ENCODE measurements around the gene PTCSC3. TPM values are rescaled to one million over a fixed set of nuclear protein-coding genes. Genes with fewer than 3 reads are reported as not detected.
"Not testable (repeated sequence)": the region's sequence is repeated elsewhere in the genome, so short reads cannot be mapped to it uniquely, and the experiment has no call there.

PTCSC3 gene
- total and polyA plus RNA-seq, 5 donors from 2014 or later: not detected

DNA sequence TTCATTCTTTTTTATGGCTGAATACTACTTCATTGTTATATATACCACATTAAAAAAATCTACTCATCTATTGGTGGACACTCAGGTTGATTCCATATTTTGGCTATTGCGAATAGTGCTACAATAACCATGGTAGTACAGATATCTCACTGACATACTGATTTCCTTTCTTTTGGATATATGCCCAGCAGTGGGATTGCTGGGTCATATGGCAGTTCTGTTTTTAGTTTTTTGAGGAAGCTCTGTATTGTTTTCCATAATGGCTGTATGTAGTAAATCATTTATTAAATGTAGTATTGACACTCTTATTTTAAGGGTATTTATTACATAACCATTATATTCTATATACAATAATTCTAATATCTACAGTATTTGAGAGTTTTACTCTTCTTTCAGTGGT, 43.7 kb downstream of the PTCSC3 start:
- Mint-ChIP-seq H3K36me3 (no peaks in the 10 kb centered on the region), H3K27ac (no peak overlapping the region), H3K9me3 (peaks cover 0 to 2% (median 0%) of the 10 kb centered on the region in 7 donors), H3K4me3 (no peak overlapping the region), H3K27me3 (no peaks in the 10 kb centered on the region), H3K4me1 (no peaks in the 10 kb centered on the region)
- Histone ChIP-seq H3K27ac (ENCODE audit: insufficient read depth, low read length, poor library complexity, severe bottlenecking) (no peak overlapping the region), H3K27me3 (ENCODE audit: control insufficient read depth, insufficient read depth, low read length) (no peaks in the 10 kb centered on the region), H3K36me3 (ENCODE audit: control insufficient read depth, insufficient read depth, low read length) (no peaks in the 10 kb centered on the region), H3K9me3 (ENCODE audit: control insufficient read depth in 2 of 2, low read length in 2 of 2) (no peaks in the 10 kb centered on the region), H3K4me1 (ENCODE audit: control insufficient read depth, insufficient read depth, low read length, poor library complexity, severe bottlenecking) (no peaks in the 10 kb centered on the region), H3K4me3 (ENCODE audit: low read depth, low read length) (no peak overlapping the region)
- ATAC-seq (ENCODE audit: low read depth in 2 of 2): no peak
- DNase-seq: no peak

DNA sequence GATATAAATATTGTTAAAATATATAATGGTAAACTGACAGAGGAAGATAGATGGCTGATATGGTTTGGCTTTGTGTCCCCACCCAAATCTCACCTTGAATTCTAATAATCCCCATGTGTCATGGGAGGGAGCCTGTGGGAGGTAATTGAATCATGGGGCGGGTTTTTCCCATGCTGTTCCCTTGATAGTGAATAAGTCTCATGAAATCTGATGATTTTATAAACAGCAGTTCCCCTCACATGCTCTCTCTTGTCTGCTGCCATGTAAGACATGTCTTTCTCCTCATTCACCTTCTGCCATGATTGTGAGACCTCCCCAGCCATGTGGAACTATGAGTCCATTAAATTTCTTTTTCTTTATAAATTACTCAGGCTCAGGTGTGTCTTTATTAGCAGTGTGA, 46.3 kb downstream of the PTCSC3 start:
- H3K4me3 ChIP-seq (ENCODE audit: low read depth, low read length): no peak overlapping the region
- ATAC-seq (ENCODE audit: low read depth in 2 of 2): no peak
- Mint-ChIP-seq H3K4me3 (no peak overlapping the region), H3K27ac (no peak overlapping the region), H3K4me1 (no peaks in the 10 kb centered on the region), H3K9me3 (peaks cover 0 to 2% (median 0%) of the 10 kb centered on the region in 7 donors), H3K36me3 (no peaks in the 10 kb centered on the region), H3K27me3 (peaks cover 6% of the 10 kb centered on the region)
- no peaks in the 10 kb centered on the region for H3K27me3 ChIP-seq (ENCODE audit: control insufficient read depth, insufficient read depth, low read length)
- H3K36me3 ChIP-seq (ENCODE audit: control insufficient read depth, insufficient read depth, low read length): no peaks in the 10 kb centered on the region
- H3K9me3 ChIP-seq (ENCODE audit: control insufficient read depth in 2 of 2, low read length in 2 of 2): no peaks in the 10 kb centered on the region
- H3K4me1 ChIP-seq (ENCODE audit: control insufficient read depth, insufficient read depth, low read length, poor library complexity, severe bottlenecking): no peaks in the 10 kb centered on the region
- no peak overlapping the region for H3K27ac ChIP-seq (ENCODE audit: insufficient read depth, low read length, poor library complexity, severe bottlenecking)
- no peak for DNase-seq

DNA sequence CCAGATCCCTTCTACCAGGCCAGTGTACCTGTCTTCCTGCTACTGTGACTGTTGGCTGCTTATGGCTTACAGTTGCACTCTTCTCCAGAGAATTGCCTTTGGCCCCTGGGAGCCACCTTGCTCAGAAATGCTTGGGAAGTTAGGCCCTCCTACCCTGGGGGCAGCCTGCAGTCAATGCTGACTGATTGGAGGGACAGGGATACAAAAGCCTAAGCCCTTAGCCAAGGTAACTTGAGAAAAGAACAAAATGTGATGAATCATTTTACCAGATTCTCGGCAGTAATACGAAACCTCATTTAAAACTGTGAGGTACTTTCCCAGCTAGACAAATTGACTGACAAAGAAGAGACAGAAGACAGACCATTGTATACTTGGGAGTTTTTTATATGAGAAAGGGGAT, 47.3 kb downstream of the PTCSC3 start:
- no peaks in the 10 kb centered on the region for H3K36me3 Mint-ChIP-seq
- Histone ChIP-seq H3K27me3 (ENCODE audit: control insufficient read depth, insufficient read depth, low read length) (no peaks in the 10 kb centered on the region), H3K36me3 (ENCODE audit: control insufficient read depth, insufficient read depth, low read length) (no peaks in the 10 kb centered on the region), H3K27ac (ENCODE audit: insufficient read depth, low read length, poor library complexity, severe bottlenecking) (no peak overlapping the region), H3K4me1 (ENCODE audit: control insufficient read depth, insufficient read depth, low read length, poor library complexity, severe bottlenecking) (no peaks in the 10 kb centered on the region), H3K4me3 (ENCODE audit: low read depth, low read length) (no peak overlapping the region), H3K9me3 (ENCODE audit: control insufficient read depth in 2 of 2, low read length in 2 of 2) (no peaks in the 10 kb centered on the region)
- peaks cover 6% of the 10 kb centered on the region for H3K27me3 Mint-ChIP-seq
- DNase-seq (no peak), ATAC-seq (ENCODE audit: low read depth in 2 of 2) (no peak)
- H3K4me1 Mint-ChIP-seq: no peaks in the 10 kb centered on the region
- no peak overlapping the region for H3K4me3 Mint-ChIP-seq
- H3K9me3 Mint-ChIP-seq: peaks cover 0 to 5% (median 0%) of the 10 kb centered on the region in 7 donors
- H3K27ac Mint-ChIP-seq: no peak overlapping the region

DNA sequence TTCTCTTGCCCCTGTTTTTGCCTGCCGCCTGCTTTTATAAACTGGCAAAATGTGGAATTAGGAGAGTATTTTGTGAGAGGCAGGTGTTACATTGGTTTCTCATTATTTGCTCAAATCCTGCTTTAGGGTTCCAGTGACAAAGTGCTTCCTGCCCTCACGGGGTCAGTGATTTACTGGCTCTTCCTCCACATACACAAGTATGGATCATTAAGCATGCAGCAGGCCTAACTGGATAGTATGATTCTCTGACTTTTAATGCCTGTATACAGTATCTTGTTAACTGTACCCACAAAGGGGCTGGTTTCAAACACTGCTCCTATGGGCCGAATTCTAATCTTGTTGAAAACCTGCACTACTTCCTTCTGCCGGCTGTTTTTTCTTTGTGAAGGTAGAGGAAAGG, 63.2 kb downstream of the PTCSC3 start:
- H3K9me3 Mint-ChIP-seq: peaks cover 0 to 4% (median 0%) of the 10 kb centered on the region in 7 donors
- H3K36me3 Mint-ChIP-seq: no peaks in the 10 kb centered on the region
- H3K27ac ChIP-seq (ENCODE audit: insufficient read depth, low read length, poor library complexity, severe bottlenecking): no peak overlapping the region
- ATAC-seq (ENCODE audit: low read depth in 2 of 2) (no peak), DNase-seq (no peak)
- H3K4me3 ChIP-seq (ENCODE audit: low read depth, low read length): no peak overlapping the region
- no peaks in the 10 kb centered on the region for H3K9me3 ChIP-seq (ENCODE audit: control insufficient read depth in 2 of 2, low read length in 2 of 2)
- H3K36me3 ChIP-seq (ENCODE audit: control insufficient read depth, insufficient read depth, low read length): no peaks in the 10 kb centered on the region
- H3K27me3 ChIP-seq (ENCODE audit: control insufficient read depth, insufficient read depth, low read length): no peaks in the 10 kb centered on the region
- H3K4me3 Mint-ChIP-seq: no peak overlapping the region
- no peaks in the 10 kb centered on the region for H3K4me1 Mint-ChIP-seq
- peaks cover 5% of the 10 kb centered on the region for H3K27me3 Mint-ChIP-seq
- no peaks in the 10 kb centered on the region for H3K4me1 ChIP-seq (ENCODE audit: control insufficient read depth, insufficient read depth, low read length, poor library complexity, severe bottlenecking)
- H3K27ac Mint-ChIP-seq: no peak overlapping the region

DNA sequence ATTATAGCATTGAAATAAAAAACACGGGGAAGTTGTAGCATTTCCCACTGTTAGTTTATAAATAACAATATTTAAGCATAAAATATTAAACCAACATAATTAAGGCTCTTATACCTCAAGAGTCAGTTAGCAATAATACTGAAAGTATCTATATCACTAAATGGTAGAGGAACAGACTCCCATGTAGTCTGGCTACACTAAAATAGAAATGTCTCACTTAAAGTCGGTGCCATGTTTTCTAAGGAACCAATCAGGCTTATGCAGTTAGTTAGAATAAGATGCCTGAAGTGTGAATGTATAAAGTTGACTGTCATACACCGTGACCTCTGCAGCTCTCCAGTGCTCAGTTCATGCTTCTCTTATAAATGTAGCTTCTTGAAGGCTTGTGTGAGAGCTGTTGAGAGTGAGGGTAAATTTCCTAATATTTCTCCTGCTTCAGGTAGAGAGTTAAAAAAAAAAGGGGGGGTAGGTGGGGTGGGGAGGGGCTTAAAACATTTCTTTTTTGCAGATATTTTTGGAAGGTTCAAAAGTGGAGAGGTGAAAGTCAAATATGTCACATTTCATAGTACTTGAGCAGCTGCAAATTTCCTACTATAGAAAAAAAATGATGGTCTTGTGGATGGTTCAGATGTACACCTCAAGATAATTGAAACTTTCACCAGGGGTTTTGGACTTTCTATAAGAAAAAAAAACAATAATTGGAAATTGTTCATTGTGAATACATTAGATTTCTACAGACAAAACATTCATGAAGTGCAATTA, 64.5 kb downstream of the PTCSC3 start:
- Mint-ChIP-seq H3K27me3 (peaks cover 5% of the 10 kb centered on the region), H3K4me3 (no peak overlapping the region), H3K4me1 (no peaks in the 10 kb centered on the region), H3K27ac (no peak overlapping the region), H3K36me3 (no peaks in the 10 kb centered on the region), H3K9me3 (peaks cover 0 to 5% (median 0%) of the 10 kb centered on the region in 7 donors)
- no peaks in the 10 kb centered on the region for H3K4me1 ChIP-seq (ENCODE audit: control insufficient read depth, insufficient read depth, low read length, poor library complexity, severe bottlenecking)
- no peak for ATAC-seq (ENCODE audit: low read depth in 2 of 2)
- H3K4me3 ChIP-seq (ENCODE audit: low read depth, low read length): no peak overlapping the region
- no peaks in the 10 kb centered on the region for H3K27me3 ChIP-seq (ENCODE audit: control insufficient read depth, insufficient read depth, low read length)
- no peak for DNase-seq
- no peaks in the 10 kb centered on the region for H3K9me3 ChIP-seq (ENCODE audit: control insufficient read depth in 2 of 2, low read length in 2 of 2)
- no peaks in the 10 kb centered on the region for H3K36me3 ChIP-seq (ENCODE audit: control insufficient read depth, insufficient read depth, low read length)
- no peak overlapping the region for H3K27ac ChIP-seq (ENCODE audit: insufficient read depth, low read length, poor library complexity, severe bottlenecking)

DNA sequence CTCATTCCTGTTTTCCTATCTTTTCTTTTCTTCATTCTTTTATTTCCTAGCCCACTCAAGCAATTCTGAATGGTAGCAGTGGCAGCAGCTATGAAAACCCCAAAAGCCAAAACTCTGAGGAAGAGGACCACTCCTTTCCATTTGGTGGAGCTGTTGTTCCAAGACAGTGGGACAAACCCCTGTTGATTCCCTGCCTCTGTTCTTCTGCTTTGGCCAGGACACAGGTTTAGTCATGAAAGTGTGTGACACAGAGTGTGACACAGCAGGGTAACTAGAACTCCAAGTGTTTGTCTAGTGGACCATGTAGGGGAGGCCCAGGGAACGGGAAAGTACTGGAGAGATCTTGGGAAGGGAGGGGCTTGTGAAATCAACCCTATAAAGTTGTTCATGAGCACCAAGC, 71.1 kb downstream of the PTCSC3 start:
- Histone ChIP-seq H3K4me1 (ENCODE audit: control insufficient read depth, insufficient read depth, low read length, poor library complexity, severe bottlenecking) (no peaks in the 10 kb centered on the region), H3K4me3 (ENCODE audit: low read depth, low read length) (no peak overlapping the region), H3K36me3 (ENCODE audit: control insufficient read depth, insufficient read depth, low read length) (no peaks in the 10 kb centered on the region), H3K27ac (ENCODE audit: insufficient read depth, low read length, poor library complexity, severe bottlenecking) (no peak overlapping the region), H3K9me3 (ENCODE audit: control insufficient read depth in 2 of 2, low read length in 2 of 2) (no peaks in the 10 kb centered on the region), H3K27me3 (ENCODE audit: control insufficient read depth, insufficient read depth, low read length) (peaks cover 7% of the 10 kb centered on the region)
- Mint-ChIP-seq H3K4me3 (no peak overlapping the region), H3K9me3 (peaks cover 0 to 5% (median 0%) of the 10 kb centered on the region in 7 donors), H3K36me3 (no peaks in the 10 kb centered on the region), H3K27ac (no peak overlapping the region), H3K4me1 (no peaks in the 10 kb centered on the region), H3K27me3 (peaks cover 16% of the 10 kb centered on the region)
- ATAC-seq (ENCODE audit: low read depth in 2 of 2) (no peak), DNase-seq (no peak)

DNA sequence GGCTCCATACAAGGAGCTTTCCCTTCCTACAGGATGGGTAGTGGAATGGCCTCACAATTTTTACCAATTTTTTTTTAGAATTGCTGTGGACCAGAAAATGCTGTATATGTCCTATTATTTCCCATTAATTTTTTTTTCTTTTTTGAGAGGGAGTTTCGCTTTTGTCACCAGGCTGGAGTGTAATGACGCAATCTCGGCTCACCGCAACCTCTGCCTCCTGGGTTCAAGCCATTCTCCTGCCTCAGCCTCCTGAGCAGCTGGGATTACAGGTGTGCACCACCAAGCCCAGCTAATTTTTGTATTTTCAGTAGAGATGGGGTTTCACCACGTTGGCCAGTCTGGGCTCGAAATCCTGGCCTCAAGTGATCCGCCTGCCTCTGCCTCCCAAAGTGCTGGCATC, 72.3 kb downstream of the PTCSC3 start:
- not testable (repeated sequence) for H3K36me3 ChIP-seq (ENCODE audit: control insufficient read depth, insufficient read depth, low read length); H3K27ac Mint-ChIP-seq; H3K27me3 ChIP-seq (ENCODE audit: control insufficient read depth, insufficient read depth, low read length); H3K4me1 ChIP-seq (ENCODE audit: control insufficient read depth, insufficient read depth, low read length, poor library complexity, severe bottlenecking); H3K9me3 Mint-ChIP-seq; H3K4me3 ChIP-seq (ENCODE audit: low read depth, low read length); H3K27ac ChIP-seq (ENCODE audit: insufficient read depth, low read length, poor library complexity, severe bottlenecking); H3K9me3 ChIP-seq (ENCODE audit: control insufficient read depth in 2 of 2, low read length in 2 of 2); H3K4me3 Mint-ChIP-seq; ATAC-seq (ENCODE audit: low read depth in 2 of 2); DNase-seq; H3K4me1 Mint-ChIP-seq; H3K36me3 Mint-ChIP-seq
- H3K27me3 Mint-ChIP-seq: peaks cover 22% of the 10 kb centered on the region

DNA sequence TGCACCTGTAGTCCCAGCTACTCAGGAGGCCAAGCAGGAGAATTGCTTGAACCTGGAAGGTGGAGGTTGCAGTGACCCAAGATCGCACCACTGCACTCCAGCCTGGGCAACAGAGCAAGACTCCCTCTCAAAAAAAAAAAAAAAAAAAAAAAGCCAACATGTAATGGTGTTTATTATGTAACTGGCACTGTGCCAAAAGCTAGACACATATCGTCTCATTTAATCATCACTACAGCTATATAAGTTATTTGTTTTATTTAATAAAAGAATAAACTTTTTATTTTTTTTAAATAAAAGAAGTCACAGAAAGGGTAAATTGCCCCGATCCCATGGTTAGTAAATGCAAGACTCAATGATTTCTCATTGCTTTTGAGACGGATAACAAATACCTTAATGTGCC, 76.9 kb downstream of the PTCSC3 start:
- H3K27ac ChIP-seq (ENCODE audit: insufficient read depth, low read length, poor library complexity, severe bottlenecking): no peak overlapping the region
- no peaks in the 10 kb centered on the region for H3K36me3 ChIP-seq (ENCODE audit: control insufficient read depth, insufficient read depth, low read length)
- H3K4me1 ChIP-seq (ENCODE audit: control insufficient read depth, insufficient read depth, low read length, poor library complexity, severe bottlenecking): no peaks in the 10 kb centered on the region
- no peak for ATAC-seq (ENCODE audit: low read depth in 2 of 2)
- Mint-ChIP-seq H3K4me1 (no peaks in the 10 kb centered on the region), H3K27me3 (peaks cover 19% of the 10 kb centered on the region), H3K36me3 (no peaks in the 10 kb centered on the region), H3K4me3 (no peak overlapping the region), H3K9me3 (peaks cover 0 to 2% (median 0%) of the 10 kb centered on the region in 7 donors), H3K27ac (no peak overlapping the region)
- DNase-seq: no peak
- no peak overlapping the region for H3K4me3 ChIP-seq (ENCODE audit: low read depth, low read length)
- no peaks in the 10 kb centered on the region for H3K9me3 ChIP-seq (ENCODE audit: control insufficient read depth in 2 of 2, low read length in 2 of 2)
- no peaks in the 10 kb centered on the region for H3K27me3 ChIP-seq (ENCODE audit: control insufficient read depth, insufficient read depth, low read length)

Data from CD4-positive, CD25-positive, alpha-beta regulatory T cell (primary cell).